HepG2 (cell line): ENCODE measurements around the gene CCN2. TPM values are rescaled to one million over a fixed set of nuclear protein-coding genes. Genes with fewer than 3 reads are reported as not detected.

Experiments used
- ATAC-seq: fragments of 200-7000 bp; cut with Tn5 transposase; 3 replicates; pipeline ENCODE4 v1.9.1; 2020; ENCODE audit warnings: mild to moderate bottlenecking, moderate library complexity
- BruUV-seq: library from RNA; stranded (reverse); fragments of 400-500 nt; replicated peaks from 2 replicates; lab custom pipeline; 2021; lab: Mats Ljungman, UMichigan
- CTCF ChIA-PET: fragments of 300-600 bp; formaldehyde crosslinking; extraction: SDS; loops from one replicate; lab custom pipeline; 2021; ENCODE audit warnings: low total read pairs, inconsistent platforms, low intra/inter-chr PET ratio; lab: Yijun Ruan, JAX
- POLR2A ChIA-PET: fragments of 350-600 bp; sonication (Branson Sonifier 250); formaldehyde crosslinking; loops from one replicate; lab custom pipeline; 2020; ENCODE audit warnings: antibody characterized with exemption, inconsistent platforms; lab: Yijun Ruan, JAX
- DNase-seq: peaks from one replicate; pipeline ENCODE4 v3.0.0-alpha.2; 2015; ENCODE audit warnings: low spot score
- FAIRE-seq: peaks from 3 replicates; lab custom pipeline; 2011; peaks lifted over from hg19 to GRCh38; lab: Jason Lieb, UNC
- H2AFZ ChIP-seq: one replicate; pipeline ENCODE4 v1.6.1; 2011; ENCODE audit warnings: low read length, inconsistent platforms
- H3K27ac ChIP-seq: fragments of 300-600 bp; 3 replicates; pipeline ENCODE4 v1.8.0; 2011; ENCODE audit warnings: mixed run types, mild to moderate bottlenecking, mixed read lengths, low read length, inconsistent platforms; ENCODE audit not compliant: insufficient read depth; ENCODE audit errors: extremely low read length
- H3K27me3 ChIP-seq, 2 experiments: fragments of 200-600 bp in 1 of 2; 2 replicates in 1 of 2; 3 replicates in 1 of 2; pipeline versions ENCODE4 v1.6.0 to v1.8.0; 2011; ENCODE audit warnings: low read length in 2 of 2, mild to moderate bottlenecking in 2 of 2, moderate library complexity in 2 of 2, inconsistent platforms in 1 of 2; ENCODE audit not compliant: insufficient read depth in 2 of 2, control insufficient read depth in 1 of 2
- H3K36me3 ChIP-seq, 2 experiments: fragments of 200-600 bp in 1 of 2; replicated peaks in 1 of 2; 2 replicates in 1 of 2; 3 replicates in 1 of 2; pipeline versions ENCODE4 v1.5.1 to v1.8.0; 2011; ENCODE audit warnings: low read length in 2 of 2, inconsistent platforms in 1 of 2; ENCODE audit not compliant: insufficient read depth in 2 of 2, control insufficient read depth in 1 of 2
- H3K4me1 ChIP-seq: 2 replicates; pipeline ENCODE4 v1.5.1; 2012; ENCODE audit warnings: low read length, inconsistent platforms; ENCODE audit not compliant: insufficient read depth
- H3K4me2 ChIP-seq: 2 replicates; pipeline ENCODE4 v1.6.0; 2011; ENCODE audit warnings: low read depth, low read length, inconsistent platforms
- H3K4me3 ChIP-seq, 3 experiments: fragments of 200-600 bp in 1 of 3; sonication (generic), shearing (Covaris generic) in 1 of 3; replicated peaks in 1 of 3; 2 replicates each; pipeline ENCODE4 v1.5.1; 2011 to 2016; ENCODE audit warnings: low read length in 3 of 3, inconsistent platforms in 2 of 3, low read depth in 2 of 3, mild to moderate bottlenecking in 2 of 3, control low read depth in 1 of 3, mixed read lengths in 1 of 3; ENCODE audit not compliant: insufficient read depth in 1 of 3
- H3K79me2 ChIP-seq: one replicate; pipeline ENCODE4 v1.6.1; 2011; ENCODE audit warnings: low read length, inconsistent platforms; ENCODE audit not compliant: insufficient read depth
- H3K9ac ChIP-seq: 2 replicates; pipeline ENCODE4 v1.6.0; 2011; ENCODE audit warnings: mild to moderate bottlenecking, low read depth, low read length, inconsistent platforms; ENCODE audit not compliant: insufficient read depth
- H3K9me3 ChIP-seq: 2 replicates; pipeline ENCODE4 v1.5.1; 2012; ENCODE audit warnings: mild to moderate bottlenecking, low read length
- H4K20me1 ChIP-seq: 2 replicates; pipeline ENCODE4 v1.6.0; 2011; ENCODE audit warnings: inconsistent platforms, mild to moderate bottlenecking, low read length, moderate library complexity; ENCODE audit not compliant: insufficient read depth
- ARID2 ChIP-seq: sonication (generic); formaldehyde crosslinking; IDR thresholded peaks from 2 replicates; pipeline ENCODE4 v1.8.1; 2022; ENCODE audit warnings: mild to moderate bottlenecking, missing genetic modification reagents, borderline replicate concordance
- PRDM15 ChIP-seq: sonication (generic); formaldehyde crosslinking; IDR thresholded peaks from 2 replicates; pipeline ENCODE4 v1.4.0; 2020; ENCODE audit warnings: missing genetic modification reagents
- PRMT3 ChIP-seq: sonication (generic); formaldehyde crosslinking; IDR thresholded peaks from 2 replicates; pipeline ENCODE4 v1.8.1; 2022; ENCODE audit warnings: low read depth, mild to moderate bottlenecking, moderate library complexity, missing genetic modification reagents, borderline replicate concordance
- RNF219 ChIP-seq: sonication (generic); formaldehyde crosslinking; IDR thresholded peaks from 2 replicates; pipeline ENCODE4 v1.5.0; 2020; ENCODE audit warnings: mild to moderate bottlenecking, missing genetic modification reagents
- ZNF180 ChIP-seq: sonication (generic); formaldehyde crosslinking; IDR thresholded peaks from 2 replicates; pipeline ENCODE4 v1.4.0; 2020; ENCODE audit warnings: low read depth, missing genetic modification reagents, borderline replicate concordance
- ZNF7 ChIP-seq: IDR thresholded peaks from 2 replicates; pipeline ENCODE4 v1.6.1; 2016; ENCODE audit warnings: missing biosample characterization, missing genetic modification reagents
- WGBS: methylation state at CpG from one replicate; pipeline ENCODE4 v1.1.6; 2017; ENCODE audit warnings: low lambda C conversion rate; 5-methylcytosine and 5-hydroxymethylcytosine counted together
- in situ Hi-C: cut with HindIII; loops from 2 replicates; pipeline ENCODE4 v1.10.0; 2017; ENCODE audit warnings: low pct_unique_long_range_greater_than_20kb; ENCODE audit not compliant: extremely low pct_ligation_motif_present
- intact Hi-C: fragments of 100-400 bp; cut with micrococcal nuclease; formaldehyde crosslinking; loops from one replicate; pipeline ENCODE4 v1.10.0; 2022; ENCODE audit not compliant: unreplicated experiment
- polyA plus RNA-seq, 8 experiments: library from polyadenylated mRNA; depleted of rRNA in 3 of 8; stranded (reverse) in 7 of 8; unstranded in 1 of 8; fragments of >200 nt; fragmentation: Illumina TruSeq in 4 of 8; extraction: Trizol in 4 of 8; gene quantifications; 2 replicates each; pipeline versions ENCODE4 v1.2.1 to v1.2.3, GENCODE V29; 2011 to 2016; ENCODE audit warnings: low read depth in 4 of 8, missing spikeins in 1 of 8, mixed read lengths in 1 of 8; ENCODE audit not compliant: insufficient read depth in 1 of 8
- total RNA-seq, 5 experiments: library from RNA; depleted of rRNA; stranded (reverse); fragments of >200 nt; fragmentation: Illumina TruSeq; extraction: Trizol; gene quantifications; 2 replicates each; pipeline ENCODE4 v1.2.3, GENCODE V29; 2016; ENCODE audit warnings: low read depth in 1 of 5

The CCN2 gene
- total and polyA plus RNA-seq, 2 of the 13 experiments (the other 11 are each of a cell fraction or from before 2014, with no cell fraction given): 34.7 to 316 TPM

GRCh38 chr6:131958542-131959470 lies 7.6 kb upstream of the CCN2 start (continued):
- TF ChIP-seq PRDM15 (CRISPR knock-in tag) (peak; percentile 71; the same call in 1 of the 2 replicates), ZNF180 (CRISPR knock-in tag) (no peak), ZNF7 (CRISPR knock-in tag) (no peak)

GRCh38 chr6:131958095-131958494 lies 6.9 kb upstream of the CCN2 start:
- Histone ChIP-seq H3K4me2 (peak overlapping the region; percentile 57), H3K4me1 (peaks cover 84% of the 10 kb centered on the region), H3K36me3 (no peaks in the 10 kb centered on the region), H2AFZ (no peak overlapping the region), H3K79me2 (no peaks in the 10 kb centered on the region), H3K27ac (peak overlapping the region; percentile 83), H4K20me1 (no peaks in the 10 kb centered on the region), H3K9ac (peak overlapping the region; percentile 25), H3K9me3 (no peaks in the 10 kb centered on the region), H3K27me3 (no peaks in the 10 kb centered on the region), H3K4me3 (peak overlapping the region in 1 of 3 experiments; percentile 13; a peak in 1 of 6 replicates)
- in situ Hi-C loops (loop anchor here (10.0 kb wide), 1 partner anchor 207 kb away; no protein-coding TSS in a partner anchor), intact Hi-C loops (loop anchor here (1.0 to 10.0 kb wide), 3 partner anchors 23 to 857 kb away; partner anchors contain the start of gene RPS12)
- ATAC-seq (no peak; the same call in 2 of the 3 replicates), DNase-seq (no peak), FAIRE-seq (no peak)
- CTCF ChIA-PET: interaction anchor here (1.1 kb wide), 1 partner anchor 23 kb away, joined by 4 read pairs; no protein-coding TSS in a partner anchor
- WGBS: 89% methylated on average over 3 of the region's 3 CpGs
- no TSS peak for BruUV-seq
- no peak for TF ChIP-seq ARID2 (CRISPR knock-in tag)
- peak; percentile 52; the same call in 1 of the 2 replicates for TF ChIP-seq PRMT3 (CRISPR knock-in tag)
- 0 out of 2 replicates have a peak, but pooled peaks have one; percentile 41 for TF ChIP-seq RNF219
- POLR2A ChIA-PET: interaction anchor here (1.1 to 3.9 kb wide), 7 partner anchors 9 to 63 kb away, joined by 4 to 103 read pairs (median 29); partner anchors contain the start of gene CCN2
